ENCODE measurements around the gene NEGR1. TPM values are rescaled to one million over a fixed set of nuclear protein-coding genes. Genes with fewer than 3 reads are reported as not detected.

The NEGR1 gene
- total RNA-seq = 23.3 TPM

DNA sequence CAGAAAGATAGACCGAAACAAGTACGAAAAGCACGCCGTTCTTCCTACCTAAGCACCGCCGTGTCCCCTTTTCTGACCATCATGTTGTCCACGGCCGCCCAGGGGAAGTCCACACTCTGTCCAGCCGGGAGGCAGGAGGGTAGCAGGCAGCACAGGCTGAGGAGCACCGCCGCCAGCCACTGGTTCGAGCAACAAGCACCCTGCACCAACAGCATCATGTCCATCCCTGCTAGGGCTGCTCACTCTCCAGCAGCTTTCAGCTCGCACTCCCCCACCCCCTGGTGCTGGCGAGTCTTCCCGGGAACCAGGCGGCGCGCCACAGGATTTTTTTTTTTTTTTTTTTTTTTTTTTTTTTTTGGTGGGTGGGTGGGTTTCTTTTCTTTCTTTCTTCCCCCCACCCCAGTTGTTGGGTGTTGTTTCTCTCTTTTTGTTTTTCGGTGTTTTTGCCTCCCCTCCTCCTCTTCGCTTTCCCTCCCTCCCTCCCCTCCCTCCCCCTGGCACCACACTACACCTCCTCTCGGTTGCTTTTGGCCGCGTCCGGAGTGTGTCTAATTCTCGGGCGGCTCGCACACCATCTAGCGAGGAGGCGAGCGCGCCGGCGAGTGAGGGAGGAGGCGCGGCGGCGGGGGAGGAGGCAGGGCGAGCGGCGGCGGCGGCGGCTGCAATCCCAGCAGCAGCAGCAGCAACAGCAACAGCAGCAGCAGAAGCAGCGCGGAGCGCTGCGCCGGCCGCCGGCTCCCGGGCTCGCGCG is at the start of gene NEGR1:
Gene NEGR1 (minus strand): TSS at position 269 of the 751 bp plus-strand sequence.

Measured in camera-type eye (tissue), 1 donor.